ENCODE measurements around the gene MB.
"Not testable (repeated sequence)": the region's sequence is repeated elsewhere in the genome, so short reads cannot be mapped to it uniquely, and the experiment has no call there.

Gene MB

DNA sequence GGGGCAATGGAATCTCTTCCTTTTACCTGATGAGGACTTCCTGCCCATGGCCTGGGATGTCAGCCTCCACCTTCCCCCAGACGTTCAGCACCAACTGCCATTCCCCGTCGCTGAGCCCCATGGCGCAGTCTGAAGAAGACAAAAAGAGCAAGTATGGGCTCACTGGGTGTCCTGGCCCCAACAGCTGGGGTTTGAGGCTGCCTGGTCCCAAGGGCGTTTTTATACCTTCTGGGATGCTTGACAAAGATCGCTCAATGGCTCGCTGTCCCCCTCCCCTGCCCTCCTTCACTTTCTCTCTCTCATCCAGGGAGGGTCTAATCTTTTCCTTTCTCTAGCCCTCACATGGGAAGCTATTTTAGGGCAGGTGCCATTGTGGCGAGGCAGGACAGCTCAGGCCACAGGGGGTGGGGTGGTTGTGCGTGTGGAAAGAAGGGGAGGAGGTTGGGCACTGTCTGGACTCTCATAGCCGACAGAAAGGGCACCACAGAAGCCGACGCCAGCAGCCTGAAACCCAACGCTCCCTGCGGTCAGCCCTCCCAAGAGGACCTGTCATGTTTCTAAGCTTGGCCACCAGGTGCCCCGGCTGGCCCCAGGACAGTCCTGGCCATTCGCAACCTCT lies at the start of gene MB:
Gene MB, minus strand, starts transcription at position 193 of the 619 bp plus-strand sequence. Its CDS starts 72 bp downstream, at position 121.
- no peak for DNase-seq

GRCh38 chr22:35666699-35667098 lies 49.6 kb upstream of the MB start:
- DNase-seq: not testable (repeated sequence)

DNA sequence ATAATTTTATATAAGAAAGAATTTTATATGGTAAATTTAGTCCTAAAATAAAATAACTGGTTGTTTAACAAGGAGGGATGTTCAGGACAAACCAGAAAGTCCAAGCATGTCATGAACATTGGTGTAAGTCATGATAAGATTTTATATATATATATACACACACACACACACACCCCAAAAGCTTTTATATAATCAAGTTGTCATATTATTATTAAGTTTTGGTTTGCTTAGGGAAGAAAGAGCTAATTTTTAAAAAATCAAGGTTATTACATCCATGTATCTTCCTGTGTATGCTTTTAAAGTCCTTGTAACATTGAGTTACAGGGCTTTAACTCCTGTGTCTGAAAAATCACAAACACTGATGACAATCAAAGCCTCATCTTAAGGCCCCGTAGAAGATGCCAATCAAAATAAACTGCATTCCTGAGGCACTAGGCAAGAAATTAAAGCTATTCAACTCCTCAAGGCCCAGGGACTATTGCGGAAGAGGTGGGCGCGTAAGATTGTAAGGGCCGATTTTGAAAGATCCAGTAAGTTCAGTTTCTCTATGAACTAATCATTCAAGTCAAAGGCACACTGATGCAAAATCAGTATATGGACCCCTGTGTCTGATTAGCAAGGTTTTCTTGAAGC lies 47.9 kb upstream of the MB start:
- DNase-seq: no peak

- DNase-seq: no peak
These were observed 46.2 kb upstream of the MB start for GRCh38 chr22:35663371-35663770.

GRCh38 chr22:35662914-35663313 lies 45.8 kb upstream of the MB start:
- DNase-seq: no peak

GRCh38 chr22:35661464-35661863 lies 44.3 kb upstream of the MB start:
- no peak for DNase-seq

DNA sequence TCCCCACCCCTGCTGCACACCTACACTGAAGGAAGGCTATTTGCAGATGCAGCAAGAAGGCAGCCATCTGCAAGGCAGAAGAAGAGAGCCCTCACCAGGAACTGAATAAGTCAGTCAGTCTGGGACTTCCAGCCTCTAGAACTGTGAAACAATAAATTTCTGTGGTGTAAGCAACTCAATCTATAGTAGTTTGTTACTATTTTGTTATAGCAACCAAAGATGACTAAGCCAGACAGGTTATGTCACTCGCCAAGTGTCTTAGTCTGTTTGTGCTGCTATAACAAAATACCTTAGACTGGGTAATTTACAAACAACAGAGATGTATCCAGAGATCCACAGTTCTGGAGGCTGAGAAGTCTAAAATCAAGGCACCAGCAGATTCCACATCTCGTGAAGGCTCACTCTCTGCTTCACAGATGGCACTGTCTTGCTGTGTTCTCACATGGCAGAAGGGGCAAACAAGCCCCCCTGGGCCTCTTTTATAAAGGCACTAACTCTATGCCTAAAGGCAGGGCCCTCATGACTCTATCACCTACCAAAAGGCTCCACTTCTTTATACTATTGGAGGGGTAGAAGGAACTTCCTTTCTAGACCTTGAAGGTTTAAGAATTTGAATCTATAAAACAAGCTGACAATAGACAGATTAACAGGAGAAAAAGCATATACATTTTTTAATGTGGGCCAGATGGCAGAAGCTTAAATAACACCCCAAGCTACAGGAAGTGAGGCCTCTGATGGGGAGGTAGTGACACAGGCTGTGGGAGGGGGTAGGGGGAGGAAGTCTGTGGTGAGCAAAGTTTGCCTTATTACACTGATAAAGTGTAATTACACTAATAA lies 43.4 kb upstream of the MB start:
- DNase-seq: peak; percentile 37 to 42

DNA sequence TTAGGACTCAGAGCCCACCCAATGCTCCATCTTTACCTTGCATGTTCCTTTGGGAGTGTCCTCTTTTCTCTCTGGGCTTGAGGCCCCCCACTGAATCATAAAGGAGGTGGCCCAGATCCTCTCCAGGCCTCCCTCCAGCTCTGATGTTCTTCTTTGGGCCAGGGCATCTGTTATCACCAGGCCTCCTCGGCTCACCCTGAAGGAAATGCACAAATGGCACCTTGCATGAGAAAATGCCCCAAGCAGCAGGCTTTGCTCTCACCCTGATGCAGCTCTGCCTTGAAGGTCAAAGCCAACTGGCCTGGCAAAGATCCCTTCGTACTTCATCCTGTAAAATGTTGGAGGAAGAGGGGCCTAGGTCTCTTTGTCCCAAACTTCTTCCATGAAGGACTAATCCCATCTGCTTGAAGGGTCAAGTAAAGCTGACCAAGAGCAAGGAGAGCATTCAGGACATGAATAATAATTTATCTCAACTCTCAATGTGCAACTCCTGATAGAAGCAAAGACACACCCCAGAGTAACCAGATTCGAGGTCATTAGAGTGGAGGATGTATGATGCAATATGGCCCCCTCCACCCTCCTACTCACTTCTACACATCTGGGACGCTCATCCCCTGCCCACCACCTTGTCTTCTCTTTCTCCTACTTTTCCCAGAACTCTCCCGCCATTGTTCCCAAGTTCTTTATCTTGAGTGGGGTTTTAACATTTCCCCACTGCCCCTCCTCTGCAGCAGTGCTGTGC lies 40.6 kb upstream of the MB start:
- DNase-seq: no peak

DNA sequence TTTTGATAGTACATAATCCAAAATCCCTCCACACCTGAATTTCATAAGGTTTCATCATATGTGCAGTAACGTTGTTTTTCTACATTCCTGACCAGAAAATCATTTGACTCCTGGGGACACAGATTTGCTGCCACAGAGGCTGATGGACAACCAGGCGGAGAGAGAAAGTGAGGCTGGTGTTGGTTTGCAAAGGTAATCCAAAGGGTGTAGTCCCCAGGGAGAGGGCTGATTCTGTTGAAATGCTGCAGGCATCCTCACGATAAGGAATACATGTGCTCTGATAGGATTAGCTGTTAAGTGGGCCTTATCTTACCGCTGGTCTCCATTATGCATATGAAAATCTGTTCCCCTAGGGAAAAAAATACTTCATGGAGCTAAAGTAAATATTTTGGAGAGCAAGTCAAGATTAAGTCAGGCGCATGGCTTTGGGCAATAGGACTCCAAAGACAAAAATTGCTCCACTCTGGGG lies 39.2 kb upstream of the MB start:
- DNase-seq: no peak

DNA sequence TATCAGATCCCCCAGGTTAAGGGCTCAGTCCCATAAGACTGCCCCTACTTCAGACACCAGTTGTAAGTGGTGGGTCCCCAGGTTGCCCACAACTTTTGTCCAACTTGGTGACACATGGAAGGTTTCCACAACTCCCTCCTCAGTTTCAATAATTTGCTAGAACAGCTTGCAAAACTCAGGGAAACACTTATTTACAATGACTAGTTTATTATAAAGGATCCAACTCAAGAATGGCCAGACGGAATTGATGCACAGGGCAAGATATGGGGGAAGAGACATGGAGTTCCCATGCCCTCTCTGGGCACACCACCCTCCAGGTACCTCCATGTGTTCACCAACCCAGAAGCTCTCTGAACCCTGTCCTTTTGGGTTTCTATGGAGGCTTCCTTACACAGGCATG lies 36.7 kb upstream of the MB start:
- no peak for DNase-seq

- no peak for DNase-seq
These were observed 34.0 kb upstream of the MB start for GRCh38 chr22:35651085-35651484.

DNA sequence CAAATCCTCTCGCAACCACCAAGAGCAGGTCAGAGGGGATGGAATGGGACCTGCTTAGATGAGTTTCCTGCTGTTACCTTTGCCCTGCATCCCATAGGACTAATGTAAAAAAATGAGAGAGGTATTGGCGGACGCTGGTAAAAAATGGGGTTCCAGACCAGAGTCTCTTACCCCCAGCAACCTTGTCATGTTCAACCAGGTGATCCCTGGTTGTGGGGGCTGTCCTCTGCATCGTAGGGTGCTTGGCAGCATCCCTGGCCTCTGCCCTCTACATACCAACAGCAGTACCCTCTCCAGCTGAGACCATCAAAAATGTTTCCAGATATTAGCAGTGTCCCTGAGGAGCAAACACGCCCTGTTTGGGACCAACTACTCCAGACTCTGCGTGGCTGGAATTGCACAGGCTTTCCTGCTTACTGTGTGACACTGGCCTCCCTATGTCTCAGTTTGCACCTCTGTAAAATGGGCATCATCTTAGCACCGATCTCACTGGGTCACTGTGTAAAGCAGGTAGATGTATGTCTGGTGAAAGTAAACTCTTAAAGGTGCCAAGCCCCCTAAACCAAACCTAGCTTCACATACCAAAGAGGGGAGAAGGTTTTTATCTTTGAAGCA lies 32.6 kb upstream of the MB start:
- DNase-seq: no peak

GRCh38 chr22:35649026-35649553 lies 32.0 kb upstream of the MB start:
- DNase-seq: no peak

DNA sequence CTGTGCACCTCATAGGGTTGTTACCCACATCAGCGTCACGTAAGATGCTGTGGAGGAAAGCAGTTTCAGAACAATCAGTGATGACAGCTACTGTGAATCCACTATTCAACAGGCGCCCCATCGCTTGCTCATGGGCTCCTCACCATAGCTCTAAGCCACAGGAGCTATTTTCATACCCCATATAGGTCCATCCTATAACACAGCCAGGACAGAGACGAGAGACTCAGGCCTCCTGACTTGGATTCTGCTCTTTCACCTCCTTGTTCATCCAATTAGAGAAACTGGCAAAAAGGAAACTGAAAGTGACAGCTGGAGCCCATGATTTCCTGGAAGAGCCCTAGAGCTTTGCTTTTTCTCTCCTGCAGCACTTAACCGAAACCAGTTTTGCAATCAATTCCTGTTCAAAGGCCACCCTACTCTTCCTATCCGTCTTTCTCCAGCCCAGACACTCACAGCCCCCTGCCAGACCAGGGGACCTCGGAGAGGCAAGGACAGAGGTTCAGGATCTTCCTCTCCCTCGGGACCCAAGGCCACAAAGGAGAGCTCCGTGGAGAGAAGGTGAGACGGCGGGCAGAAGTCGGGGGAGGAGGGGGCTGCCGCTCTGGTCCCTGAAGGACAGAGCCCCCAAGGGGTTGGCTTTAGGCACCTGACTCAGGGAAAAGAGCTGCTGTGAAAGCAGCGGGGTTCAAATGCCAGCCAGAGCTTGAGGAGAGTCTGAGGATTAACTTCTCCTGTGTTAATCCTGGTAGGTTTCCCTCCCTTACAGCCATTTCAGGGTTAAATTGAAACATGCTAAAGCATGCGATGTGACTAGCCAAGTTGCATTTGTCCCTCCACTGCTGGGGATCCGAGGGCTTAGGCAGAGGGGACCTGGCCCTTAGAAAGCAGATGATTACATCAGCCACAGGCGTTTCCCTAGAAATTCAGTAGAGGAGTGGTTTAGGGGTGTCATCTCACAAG lies 31.2 kb upstream of the MB start, which contains the start of gene APOL6:
Gene APOL6, plus strand, starts transcription at position 381 of the 960 bp plus-strand sequence. CDS start 7,980 bp downstream, outside the sequence.
- DNase-seq: peak; percentile 80 to 82

- no peak for DNase-seq
These were observed 28.5 kb upstream of the MB start for GRCh38 chr22:35645646-35646045.

- DNase-seq: no peak
These were observed 26.9 kb upstream of the MB start for GRCh38 chr22:35643991-35644390.

DNA sequence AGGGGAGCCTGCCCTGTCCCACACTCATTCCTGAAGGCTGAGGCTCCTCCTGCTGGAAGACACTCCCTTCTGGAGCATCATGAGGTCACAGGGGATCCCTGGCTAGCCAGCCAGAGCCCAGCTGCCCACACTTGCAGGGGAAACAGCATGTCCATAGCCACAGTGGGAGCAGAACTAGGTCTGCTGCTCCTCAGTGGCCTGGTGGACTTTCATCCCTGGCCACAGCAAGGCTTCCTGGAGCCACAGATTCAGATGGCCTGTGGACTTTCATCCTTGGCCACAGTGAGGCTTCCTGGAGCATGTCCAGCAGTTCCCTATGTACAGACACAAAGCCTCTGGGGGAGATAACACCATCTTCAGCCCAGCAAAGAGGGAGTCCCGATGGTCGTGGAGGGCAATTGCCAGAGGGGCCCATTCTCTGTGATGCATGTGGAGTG lies 25.2 kb upstream of the MB start:
- DNase-seq: no peak

GRCh38 chr22:35641494-35642120 lies 24.5 kb upstream of the MB start:
- no peak for DNase-seq

GRCh38 chr22:35638410-35638809 lies 21.3 kb upstream of the MB start:
- no peak for DNase-seq

- no peak for DNase-seq
These were observed 20.9 kb upstream of the MB start for GRCh38 chr22:35638001-35638400.

Measured in AML-193 (cell line).